Stimulated activated CD4-positive, alpha-beta T cell treated with anti-CD3 and anti-CD28 coated beads, Interleukin-4, amount 100 ng/mL, for 48 hours (primary cell): ENCODE data around the gene SPATA2L.
A peak's percentile ranks its signal among the peaks of the same experiment; 100 is the strongest.
"Not testable (repeated sequence)": the region's sequence is repeated elsewhere in the genome, so short reads cannot be mapped to it uniquely, and the experiment has no call there.

ENCODE experiments used
- DNase-seq, 2 donors: peaks; one replicate each; pipeline ENCODE4 v3.0.0-alpha.2; 2020; ENCODE audit warnings: low read depth in 2 of 2

Gene SPATA2L

DNA sequence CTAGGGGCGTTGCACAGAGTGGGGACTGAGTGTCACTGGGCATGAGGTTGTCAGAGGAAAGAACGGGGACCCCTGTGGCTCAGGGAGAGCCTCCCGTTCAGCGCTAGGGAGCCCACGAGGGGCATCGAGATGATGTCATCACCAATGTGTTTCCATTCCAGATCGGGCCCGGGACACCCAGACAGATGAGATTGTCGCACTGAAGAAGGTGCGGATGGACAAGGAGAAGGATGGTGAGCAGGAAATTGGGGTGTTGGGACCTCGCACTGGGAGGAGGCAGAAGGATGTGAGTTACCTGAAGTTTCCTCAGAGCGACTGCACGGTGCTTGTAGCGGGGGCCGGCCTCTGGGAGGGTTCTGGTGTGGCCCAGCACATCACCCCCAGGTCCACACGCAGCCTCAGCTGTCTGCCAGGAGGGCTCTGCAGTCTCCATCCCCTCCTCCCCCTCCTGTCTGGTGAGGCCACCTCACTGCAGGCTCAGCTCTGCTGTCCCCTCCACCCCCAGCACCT, 11.1 kb downstream of the SPATA2L start:
- no peak for DNase-seq

DNA sequence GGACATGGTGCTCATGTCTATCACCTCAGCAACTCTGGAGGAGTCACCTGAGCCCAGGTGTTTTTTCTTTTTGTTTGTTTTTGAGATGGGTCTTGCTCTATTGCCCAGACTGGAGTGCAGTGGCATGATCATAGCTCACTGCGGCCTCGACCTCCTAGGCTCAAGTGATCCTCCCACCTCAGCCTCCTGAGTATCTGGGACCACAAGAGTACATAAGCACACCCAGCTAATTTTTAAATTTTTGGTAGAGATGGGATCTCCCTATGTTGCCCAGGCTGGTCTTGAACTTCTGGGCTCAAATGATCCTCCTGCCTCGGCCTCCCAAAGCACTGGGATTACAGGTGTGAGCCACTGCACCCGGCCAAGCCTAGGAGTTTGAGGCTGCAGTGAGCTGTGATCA, 11.9 kb downstream of the SPATA2L start:
- DNase-seq = not testable (repeated sequence)

DNA sequence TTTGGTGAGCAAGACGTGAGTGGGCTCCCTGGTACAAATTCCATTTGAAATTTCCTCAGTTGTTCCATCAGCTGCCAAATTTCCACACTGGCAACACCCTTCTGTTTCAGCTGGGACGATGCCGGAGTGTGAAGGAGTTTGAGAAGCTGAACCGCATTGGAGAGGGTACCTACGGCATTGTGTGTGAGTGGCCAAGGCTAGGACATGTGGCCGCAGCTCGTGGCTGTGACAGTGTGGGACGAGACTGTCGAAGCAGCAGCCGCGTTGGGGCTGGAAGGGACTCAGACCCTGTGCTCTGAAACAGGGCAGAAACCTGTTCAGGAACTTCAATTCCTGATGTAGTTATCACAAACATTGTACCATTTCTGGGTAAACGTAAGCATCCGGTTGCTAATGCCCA, 12.4 kb downstream of the SPATA2L start:
- DNase-seq = no peak

DNA sequence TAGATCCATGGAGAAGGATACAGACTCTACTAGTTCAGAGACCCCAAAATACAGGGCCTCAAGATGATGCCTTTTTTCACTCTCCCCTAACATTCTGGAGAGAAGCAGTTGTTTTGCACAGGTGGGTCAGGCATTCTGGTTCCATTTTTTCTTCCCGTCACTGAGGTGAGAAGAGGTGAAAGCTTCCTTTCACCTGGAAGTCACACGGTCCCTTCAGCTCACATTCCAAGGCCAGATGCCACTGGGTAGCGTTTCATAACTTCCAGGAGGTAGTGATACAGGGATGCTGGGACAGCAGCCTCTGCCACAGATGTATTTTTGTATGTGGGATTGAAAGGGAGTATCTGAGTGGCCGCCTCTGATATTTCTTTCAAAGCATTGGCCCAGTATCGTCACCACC, 13.1 kb downstream of the SPATA2L start:
- DNase-seq = no peak

DNA sequence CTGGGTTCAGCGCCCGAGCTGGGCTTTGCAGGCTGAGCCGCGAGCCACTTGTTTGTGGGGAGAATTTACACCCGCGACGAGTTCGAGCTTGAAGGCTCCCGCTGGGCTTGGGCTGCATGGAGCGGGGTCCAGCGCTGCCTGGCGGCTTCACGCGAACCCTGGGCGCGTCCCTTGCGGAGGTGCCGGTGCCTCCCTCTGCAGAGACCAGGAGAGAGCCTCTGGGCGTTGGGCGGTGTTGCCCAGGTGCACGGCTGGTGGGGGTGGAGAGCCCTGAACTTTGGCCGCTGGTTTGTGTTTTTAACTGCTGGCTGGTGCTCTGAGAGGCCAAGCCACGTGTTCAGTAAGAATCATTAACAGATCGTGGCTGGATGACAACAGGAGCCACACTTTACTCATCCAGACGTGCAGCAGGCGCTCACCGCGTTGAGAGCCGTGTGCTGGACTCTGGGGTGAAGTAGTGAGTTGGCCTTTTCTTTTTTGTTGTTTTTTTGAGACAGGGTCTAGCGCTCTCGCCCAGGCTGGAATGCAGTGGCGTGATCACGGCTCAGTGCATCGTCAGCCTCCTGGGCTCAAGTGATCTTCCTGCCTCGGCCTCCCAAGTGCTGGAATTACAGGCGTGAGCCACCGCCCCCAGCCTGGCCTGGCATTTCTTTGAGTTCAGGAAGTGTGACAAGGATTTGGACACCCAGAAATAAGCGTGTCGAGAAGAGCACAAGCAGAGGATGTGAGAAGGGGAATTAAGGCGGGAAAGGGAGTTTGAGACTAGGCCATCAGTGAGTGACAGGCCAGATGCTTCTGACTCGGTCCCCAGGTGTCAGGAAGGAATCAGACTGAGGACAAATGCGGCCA, 14.2 kb downstream of the SPATA2L start:
- DNase-seq = peak in 1 of 2 donors; percentile 13

DNA sequence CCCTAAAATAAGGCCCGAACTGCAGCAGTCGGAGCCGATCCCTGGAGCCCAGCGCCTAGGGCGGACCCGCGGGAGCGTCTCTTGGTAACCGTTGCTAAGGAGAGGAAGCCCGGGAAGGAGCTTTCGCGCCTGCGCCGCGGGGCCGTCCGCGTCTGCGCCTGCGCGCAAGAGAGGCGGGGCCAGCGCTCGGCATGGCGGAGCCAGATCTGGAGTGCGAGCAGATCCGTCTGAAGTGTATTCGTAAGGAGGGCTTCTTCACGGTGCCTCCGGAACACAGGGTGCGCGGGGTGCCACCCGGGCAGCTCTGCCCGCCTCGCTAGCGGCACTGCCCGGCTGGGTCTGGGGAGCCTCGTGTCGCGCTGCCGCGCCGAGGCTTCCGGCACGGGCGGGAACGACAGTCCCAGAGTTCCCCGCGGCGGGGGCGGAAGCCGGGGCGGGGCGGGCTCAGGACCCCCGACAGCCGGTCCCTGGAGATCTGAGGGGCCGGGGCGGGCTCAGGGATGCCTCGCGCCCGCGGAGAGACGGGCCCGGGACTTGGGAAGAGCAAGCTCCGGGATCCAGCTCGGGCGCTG, 14.9 kb downstream of the SPATA2L start, which contains the start of gene CDK10:
CDK10 (plus strand) TSS at position 170 of the 572 bp plus-strand sequence; CDS start at position 192, 22 bp downstream.
- peak; percentile 82 to 91 for DNase-seq

DNA sequence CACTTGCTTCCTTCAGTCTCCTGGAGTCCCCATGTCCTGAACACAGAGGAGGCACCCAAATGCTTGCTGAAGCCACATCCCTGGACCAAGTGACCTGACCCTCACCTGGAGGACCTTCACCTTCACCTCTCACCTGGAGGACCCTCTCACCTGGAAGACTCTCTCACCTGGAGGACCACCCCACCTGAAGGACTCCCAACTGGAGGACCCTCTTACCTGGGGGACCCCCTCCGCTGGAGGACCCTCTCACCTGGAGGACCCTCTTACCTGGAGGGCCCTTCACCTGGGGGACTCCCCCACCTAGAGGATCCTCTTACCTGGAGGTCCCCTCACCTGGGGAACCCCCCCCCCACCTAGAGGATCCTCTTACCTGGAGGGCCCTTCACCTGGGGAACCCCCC, 15.6 kb downstream of the SPATA2L start:
- DNase-seq = no peak

DNA sequence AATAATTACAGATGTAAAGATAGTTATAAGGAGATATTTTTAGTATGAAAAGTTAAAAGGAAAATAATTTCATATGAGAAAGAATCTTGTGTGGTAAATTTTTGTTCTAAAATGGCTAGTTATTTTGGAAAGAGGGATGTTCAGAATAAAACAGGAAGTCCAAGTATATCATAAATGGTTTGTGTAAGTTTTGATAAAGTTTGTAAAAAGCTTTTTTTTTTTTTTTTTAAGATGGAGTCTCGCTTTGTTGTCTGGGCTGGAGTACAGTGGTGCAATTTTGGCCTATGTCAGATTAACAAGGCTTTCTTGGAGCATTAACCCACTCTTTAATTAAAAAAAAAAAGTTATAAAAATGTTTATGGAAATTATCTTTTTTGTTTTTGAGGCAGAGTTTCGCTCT, 23.2 kb downstream of the SPATA2L start:
- no peak for DNase-seq

DNA sequence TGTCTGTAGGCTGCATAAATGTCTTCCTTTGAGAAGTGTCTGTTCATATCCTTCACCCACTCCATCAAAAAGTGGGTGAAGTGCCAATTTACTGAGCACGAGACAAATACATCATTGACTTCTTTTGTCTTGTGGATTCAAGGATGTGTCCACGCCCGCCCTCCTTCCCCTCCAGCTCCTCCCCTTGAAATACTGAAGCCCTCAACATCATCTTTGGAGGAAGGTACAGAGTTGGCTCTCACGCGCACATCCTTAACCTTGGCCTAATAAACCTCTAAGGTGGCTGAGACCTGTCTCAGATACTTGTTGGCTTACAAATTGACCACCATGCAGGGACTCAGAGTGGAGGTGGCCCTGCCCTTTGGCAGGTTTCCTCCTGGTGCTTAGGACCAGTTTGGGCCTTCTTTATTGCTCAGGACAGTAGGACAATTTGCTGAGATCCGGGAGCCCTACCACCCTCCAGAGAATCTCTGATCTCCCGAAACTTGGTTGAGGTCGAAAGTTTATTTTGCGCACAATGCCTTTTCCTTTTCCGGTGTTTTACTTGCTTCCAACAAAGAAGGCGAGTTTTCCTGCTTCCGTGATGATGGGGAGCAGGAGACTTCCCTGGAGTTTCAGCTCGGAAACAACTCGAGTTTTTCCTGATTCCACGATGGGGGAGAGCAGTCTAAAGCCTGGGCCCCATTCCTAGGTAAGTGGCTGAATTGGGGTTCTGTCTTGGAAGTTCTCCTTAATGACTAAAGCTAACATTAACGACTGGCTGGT, 29.1 kb downstream of the SPATA2L start:
- DNase-seq = no peak

DNA sequence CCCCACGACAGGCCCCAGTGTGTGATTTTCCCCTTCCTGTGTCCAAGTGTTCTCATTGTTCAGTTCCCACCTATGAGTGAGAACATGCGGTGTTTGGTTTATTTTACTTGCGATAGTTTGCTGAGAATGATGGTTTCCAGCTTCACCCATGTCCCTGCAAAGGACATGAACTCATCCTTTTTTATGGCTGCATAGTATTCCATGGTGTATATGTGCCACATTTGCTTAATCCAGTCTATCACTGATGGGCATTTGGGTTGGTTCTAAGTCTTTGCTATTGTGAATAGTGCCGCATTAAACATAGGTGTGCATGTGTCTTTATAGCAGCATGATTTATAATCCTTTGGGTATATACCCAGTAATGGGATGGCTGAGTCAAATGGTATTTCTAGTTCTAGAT, 29.9 kb downstream of the SPATA2L start:
- DNase-seq = not testable (repeated sequence)

DNA sequence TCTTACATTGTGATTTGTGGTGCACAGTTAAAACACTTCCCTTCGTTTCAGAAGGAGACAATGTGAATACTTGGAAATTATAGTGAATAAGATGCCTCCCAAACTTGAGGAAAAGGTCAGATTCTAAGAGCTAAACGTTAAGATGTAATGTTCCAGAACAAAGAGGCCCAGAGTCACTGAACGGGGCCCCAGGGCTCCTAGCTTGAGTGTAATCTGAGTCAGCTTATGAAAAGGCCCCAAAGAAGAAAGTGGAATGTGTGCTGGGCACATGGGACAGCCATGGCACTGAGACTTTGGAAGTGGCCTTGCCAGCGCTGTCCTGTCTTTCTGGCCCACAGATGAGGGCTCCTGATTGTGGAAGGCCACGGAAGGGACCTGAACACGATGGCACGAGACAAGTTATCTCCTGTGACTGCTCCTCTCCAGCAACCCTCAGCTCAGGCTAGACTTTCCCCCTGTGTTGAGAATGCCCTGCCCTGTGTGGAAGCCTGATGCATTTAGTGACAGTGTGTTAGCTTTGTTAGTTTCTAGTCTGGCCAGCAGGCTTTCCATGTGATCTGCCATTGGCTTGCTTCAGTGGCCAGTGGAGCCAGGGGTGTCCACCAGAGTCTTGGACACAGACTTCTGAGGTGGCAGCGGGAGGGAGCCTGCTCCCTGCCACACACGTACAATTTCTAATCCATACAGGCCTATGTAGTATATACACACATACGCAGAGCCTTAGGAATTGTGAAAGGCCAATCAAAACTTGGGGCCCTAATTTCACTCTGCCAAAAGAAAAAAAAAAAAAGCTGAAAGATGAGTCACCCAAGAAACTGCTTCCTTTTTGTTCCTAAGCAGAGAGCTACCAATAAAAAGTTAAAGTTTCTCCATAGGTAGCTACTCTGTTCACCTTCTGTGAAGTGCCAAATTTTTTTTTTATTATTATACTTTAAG, 30.7 kb downstream of the SPATA2L start:
- no peak for DNase-seq

DNA sequence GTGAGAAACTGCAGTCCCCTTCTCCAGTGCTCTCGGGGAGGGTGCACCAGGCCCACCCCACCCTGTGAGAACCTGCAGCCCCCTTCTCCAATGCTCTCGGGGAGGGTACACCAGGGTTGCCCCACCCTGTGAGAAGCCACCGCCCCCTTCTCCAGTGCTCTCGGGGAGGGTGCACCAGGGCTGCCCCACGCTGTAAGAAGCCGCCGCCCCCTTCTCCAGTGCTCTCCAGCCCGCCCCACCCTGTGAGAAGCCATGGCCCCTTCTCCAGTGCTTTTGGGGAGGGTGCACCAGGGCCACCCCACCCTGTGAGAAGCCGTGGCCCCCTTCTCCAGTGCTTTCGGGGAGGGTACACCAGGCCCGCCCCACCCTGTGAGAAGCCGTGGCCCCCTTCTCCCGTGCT, 31.8 kb downstream of the SPATA2L start:
- DNase-seq = no peak

DNA sequence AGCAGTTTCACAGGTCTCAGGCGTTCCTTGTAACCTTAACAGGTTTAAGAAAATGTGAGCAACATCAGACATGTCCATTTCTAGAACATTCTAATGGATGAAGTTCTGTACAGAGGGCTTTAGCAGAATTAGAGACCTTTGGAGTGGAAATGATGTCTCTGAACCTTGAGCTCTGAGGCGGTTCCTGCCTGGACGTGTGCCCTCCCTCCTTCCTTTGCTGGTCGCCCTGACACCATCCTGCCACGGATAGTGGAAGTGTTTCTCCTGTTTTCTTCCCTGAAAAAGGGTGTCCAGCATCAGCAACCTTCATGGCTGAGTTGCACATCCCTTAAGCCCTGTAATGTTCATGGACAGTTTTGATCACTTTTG, 32.7 kb downstream of the SPATA2L start:
- DNase-seq = no peak

DNA sequence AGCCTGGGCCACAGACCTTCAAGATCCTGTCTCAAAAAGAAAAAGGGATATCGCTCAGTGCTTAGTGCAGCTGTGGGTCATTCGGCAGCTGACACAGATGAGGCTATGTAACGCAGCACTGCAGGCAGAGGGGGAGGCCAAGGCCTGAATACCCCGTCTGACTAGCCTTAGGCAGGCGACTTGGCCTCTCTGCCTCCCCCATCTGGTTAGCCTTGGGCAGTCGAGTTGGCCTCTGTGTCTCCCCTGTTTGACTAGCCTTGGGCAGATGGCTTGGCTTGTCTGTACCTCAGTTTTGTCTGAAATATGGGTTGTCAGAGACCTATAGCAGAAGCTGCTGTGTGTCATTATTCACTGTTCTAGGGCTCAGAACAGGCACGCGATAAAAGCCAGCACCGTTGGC, 33.9 kb downstream of the SPATA2L start:
- DNase-seq = no peak

DNA sequence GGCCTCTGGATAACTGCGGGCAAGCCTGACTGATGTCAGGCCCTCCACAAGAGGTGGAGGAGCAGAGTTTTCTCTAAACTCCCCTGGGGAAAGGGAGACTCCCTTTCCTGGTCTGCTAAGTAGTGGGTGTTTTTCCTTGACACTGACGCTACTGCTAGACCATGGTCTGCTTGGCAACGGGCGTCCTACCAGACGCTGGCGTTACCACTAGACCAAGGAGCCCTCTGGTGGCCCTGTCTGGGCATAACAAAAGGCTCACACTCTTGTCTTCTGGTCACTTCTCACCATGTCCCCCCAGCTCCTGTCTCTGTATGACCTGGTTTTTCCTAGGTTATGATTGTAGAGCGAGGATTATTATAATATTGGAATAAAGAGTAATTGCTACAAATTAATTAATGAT, 34.5 kb downstream of the SPATA2L start:
- DNase-seq = not testable (repeated sequence)

DNA sequence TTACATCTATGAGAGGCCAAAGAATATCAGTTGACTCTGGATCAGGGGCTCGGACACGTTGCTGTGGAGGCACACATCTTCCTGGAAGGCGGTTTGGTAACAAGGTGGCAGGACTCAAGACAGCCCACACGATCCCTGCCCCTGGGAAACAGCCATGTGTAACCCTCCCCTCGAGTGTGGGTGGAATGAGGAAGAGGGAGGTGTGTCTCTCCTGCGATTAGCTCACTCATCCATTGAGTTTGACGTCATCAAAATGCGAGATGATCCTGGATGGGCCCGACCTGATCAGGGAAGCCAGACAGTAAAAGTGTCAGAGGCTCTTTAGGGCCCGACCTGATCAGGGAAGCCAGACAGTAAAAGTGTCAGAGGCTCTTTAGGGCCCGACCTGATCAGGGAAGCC, 37.3 kb downstream of the SPATA2L start:
- DNase-seq = not testable (repeated sequence)

DNA sequence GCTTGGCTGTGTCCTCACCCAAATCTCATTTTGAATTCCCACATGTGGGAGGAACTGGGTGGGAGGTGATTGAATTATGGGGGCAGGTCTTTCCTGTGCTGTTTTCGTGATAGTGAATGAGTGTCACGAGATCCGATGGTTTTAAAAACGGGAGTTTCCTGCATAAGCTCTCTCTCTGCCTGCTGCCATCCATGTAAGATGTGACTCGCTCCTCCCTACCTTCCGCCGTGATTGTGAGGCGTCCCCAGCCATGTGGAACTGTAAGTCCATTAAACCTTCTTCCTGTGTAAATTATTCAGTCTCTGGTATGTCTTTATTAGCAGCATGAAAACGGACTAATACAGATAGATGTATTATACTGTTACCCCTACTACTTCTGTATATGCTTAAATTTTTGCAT, 40.3 kb downstream of the SPATA2L start:
- no peak for DNase-seq

DNA sequence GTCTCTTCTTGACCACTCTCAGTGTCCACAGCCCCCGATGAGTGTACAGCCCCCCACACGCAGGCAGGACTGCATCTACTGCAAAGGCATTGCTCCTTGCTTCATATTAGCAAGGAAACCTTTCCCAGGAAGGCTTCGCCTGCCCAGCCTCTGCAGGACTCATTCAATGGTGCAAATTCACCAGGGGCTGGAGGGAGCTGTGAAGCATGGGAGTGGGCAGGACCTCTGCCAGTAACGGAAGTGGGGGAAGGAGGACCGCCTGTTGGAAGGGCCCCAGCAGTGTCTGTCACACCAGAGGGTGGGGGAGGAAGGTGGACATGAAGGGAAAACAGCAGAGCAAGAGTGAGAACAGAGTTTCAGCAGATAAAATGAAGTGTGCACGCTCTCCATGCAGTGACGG, 41.4 kb downstream of the SPATA2L start:
- DNase-seq = no peak

DNA sequence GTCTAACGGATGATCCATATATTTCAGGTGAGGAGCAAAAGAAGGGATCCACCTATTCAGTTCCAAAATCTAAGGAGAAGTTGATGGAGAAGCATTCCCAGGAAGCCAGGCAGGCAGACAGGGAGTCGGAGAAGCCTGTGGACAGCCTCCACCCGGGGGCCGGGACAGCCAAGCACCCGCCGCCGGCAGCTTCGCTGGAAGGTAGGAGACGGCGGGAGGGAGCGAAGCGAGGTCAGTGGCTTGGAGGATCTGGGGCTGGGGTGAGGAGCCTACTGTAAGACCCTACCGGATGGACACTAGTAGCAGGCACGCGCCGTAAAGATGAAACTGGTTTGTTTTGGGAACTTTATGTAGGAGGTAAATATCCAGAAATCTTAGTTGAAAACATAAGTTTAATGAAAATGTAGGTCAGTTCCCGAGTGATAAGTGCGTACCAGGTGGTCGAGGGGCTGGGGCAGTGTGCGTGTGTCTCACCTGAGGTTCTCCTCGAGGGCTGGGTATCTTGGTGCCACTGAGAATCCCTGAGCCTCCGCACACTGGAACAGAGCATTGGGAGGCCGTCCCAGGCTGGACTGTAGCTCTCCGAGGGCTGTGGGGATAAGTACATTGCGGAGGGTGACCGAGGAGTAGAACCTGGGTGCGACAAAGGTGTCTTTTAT, 43.2 kb downstream of the SPATA2L start:
- DNase-seq = peak in 1 of 2 donors; percentile 17

DNA sequence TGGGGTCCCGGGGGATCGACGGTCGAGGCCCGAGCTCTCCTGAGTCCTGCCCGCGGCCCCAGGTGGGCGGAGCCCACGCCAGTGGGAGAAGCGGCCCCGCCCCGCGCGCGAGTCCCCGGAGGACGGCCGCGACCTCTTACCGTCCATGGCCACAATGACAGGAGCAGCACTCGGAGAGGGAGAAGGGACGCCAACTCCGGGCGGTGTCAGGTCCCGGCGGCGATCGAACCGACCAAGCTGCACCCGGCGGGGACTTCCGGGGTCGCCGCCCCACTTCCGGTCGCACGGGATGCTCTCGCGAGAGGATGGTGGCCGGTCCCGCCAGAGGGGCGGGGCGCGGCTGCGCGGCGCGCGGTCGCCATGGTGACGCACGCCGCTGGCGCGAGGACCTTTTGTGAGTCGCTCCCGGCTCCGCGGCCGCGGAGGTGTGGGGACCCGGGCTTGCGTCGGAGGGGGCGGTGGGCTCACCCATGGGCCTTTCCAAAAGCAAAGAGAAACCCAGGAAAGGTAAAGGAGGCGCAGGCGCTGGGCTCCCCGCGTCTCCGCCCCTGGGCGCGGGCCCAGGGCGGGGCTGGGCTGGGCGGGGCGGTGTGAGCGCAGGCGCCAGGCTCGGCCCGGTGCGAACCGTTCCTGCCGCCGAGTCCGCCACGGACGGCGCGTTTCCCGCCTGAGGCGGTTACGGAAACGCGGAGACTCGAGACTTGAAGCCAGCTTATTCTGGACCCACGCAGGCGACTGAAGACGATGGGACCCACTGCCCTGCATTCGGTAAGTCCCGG, 43.9 kb downstream of the SPATA2L start, which contains the start of the genes CHMP1A and SPATA33:
CHMP1A (minus strand) TSS at position 267 of the 779 bp plus-strand sequence; CDS start at position 147, 120 bp downstream.
SPATA33 (plus strand) TSS at position 395 of the 779 bp plus-strand sequence; CDS start at position 471, 76 bp downstream.
- DNase-seq = peak; percentile 88 to 91
